ENCODE data around the gene C10orf67.

C10orf67 gene

DNA sequence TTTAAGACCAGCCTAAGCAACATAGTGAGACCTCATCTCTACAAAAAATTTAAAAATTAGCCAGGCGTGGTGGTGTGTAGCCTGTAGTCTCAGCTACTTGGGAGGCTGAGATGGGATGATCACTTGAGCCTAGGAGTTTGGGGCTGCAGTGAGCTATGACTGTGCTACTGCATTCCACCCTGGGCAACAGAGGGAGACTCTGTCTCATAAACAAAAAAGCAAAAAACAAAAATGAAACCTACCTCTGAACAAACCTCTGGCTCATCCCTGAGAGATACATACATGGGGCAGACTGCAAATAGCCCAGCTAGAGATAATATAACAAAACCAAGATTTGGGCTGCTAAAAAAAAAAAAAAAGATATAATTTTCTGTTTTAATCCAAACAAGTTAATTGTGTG, 19.5 kb downstream of the C10orf67 start:
- Histone ChIP-seq H3K4me3 (ENCODE audit: severe bottlenecking) (no peak overlapping the region), H3K36me3 (ENCODE audit: low read depth) (no peaks in the 10 kb centered on the region), H3K9me3 (ENCODE audit: severe bottlenecking) (no peaks in the 10 kb centered on the region), H3K27me3 (ENCODE audit: insufficient read depth, poor library complexity, severe bottlenecking) (no peaks in the 10 kb centered on the region), H3K27ac (ENCODE audit: poor library complexity, severe bottlenecking) (no peak overlapping the region), H3K4me1 (ENCODE audit: insufficient read depth, poor library complexity, severe bottlenecking) (peaks cover 9% of the 10 kb centered on the region)
- TF ChIP-seq, protein P1, sequence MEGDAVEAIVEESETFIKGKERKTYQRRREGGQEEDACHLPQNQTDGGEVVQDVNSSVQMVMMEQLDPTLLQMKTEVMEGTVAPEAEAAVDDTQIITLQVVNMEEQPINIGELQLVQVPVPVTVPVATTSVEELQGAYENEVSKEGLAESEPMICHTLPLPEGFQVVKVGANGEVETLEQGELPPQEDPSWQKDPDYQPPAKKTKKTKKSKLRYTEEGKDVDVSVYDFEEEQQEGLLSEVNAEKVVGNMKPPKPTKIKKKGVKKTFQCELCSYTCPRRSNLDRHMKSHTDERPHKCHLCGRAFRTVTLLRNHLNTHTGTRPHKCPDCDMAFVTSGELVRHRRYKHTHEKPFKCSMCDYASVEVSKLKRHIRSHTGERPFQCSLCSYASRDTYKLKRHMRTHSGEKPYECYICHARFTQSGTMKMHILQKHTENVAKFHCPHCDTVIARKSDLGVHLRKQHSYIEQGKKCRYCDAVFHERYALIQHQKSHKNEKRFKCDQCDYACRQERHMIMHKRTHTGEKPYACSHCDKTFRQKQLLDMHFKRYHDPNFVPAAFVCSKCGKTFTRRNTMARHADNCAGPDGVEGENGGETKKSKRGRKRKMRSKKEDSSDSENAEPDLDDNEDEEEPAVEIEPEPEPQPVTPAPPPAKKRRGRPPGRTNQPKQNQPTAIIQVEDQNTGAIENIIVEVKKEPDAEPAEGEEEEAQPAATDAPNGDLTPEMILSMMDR (IDR thresholded peaks at IDR 0.05; ENCODE audit: poor library complexity, severe bottlenecking), result peak; percentile 20
- no peak for DNase-seq (ENCODE audit: low spot score)
- ATAC-seq (ENCODE audit: low read depth), result no peak; the same call in 2 of the 3 replicates

DNA sequence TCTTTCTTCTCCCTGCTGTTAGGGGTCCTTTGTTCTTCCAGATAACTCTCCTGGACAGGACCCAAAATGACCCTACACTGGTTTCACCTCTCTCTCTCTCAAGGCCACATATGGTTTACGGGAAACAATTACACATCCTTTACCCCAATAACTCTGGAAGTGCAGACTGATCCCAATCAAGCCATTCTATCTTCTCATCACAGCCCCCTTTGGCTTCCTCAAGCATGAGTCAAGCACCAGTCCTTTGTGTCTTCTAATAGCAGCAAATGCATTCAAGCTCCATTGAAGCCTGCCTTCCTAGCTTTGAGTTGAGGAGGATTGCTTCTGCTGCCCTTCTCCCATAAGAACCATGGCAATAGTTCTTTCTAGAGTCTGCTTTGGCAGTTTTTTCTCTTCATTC, 20.2 kb downstream of the C10orf67 start:
- no peak for ATAC-seq (ENCODE audit: low read depth)
- no peaks in the 10 kb centered on the region for H3K9me3 ChIP-seq (ENCODE audit: severe bottlenecking)

DNA sequence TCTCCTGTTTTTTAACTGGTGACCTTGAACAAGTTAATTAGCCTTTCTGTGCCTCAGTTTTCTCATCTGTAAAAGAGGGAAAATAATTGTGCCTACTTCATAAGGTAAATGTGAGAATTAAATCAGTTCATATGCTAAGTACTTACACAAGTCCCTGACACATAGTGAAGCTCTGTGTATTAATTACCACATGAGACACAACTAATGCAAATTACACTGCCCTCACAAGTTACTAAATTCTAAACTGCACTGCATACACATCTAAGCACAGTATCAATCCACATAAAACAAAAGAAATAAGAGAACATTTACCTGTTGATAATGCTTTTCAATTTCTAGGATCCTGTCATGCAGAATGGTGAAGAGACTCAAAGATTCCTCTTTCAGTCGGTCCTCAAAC, 22.5 kb downstream of the C10orf67 start:
- no peak for ATAC-seq (ENCODE audit: low read depth)
- no peaks in the 10 kb centered on the region for H3K27me3 ChIP-seq (ENCODE audit: insufficient read depth, poor library complexity, severe bottlenecking)

More for the DNA sequence above, 20.2 kb downstream of the C10orf67 start:
- TF ChIP-seq, protein P1 (IDR thresholded peaks at IDR 0.05; ENCODE audit: poor library complexity, severe bottlenecking), result no peak
- Histone ChIP-seq H3K36me3 (ENCODE audit: low read depth) (no peaks in the 10 kb centered on the region), H3K27me3 (ENCODE audit: insufficient read depth, poor library complexity, severe bottlenecking) (no peaks in the 10 kb centered on the region), H3K27ac (ENCODE audit: poor library complexity, severe bottlenecking) (no peak overlapping the region), H3K4me1 (ENCODE audit: insufficient read depth, poor library complexity, severe bottlenecking) (peaks cover 9% of the 10 kb centered on the region), H3K4me3 (ENCODE audit: severe bottlenecking) (no peak overlapping the region)
- no peak for DNase-seq (ENCODE audit: low spot score)

DNA sequence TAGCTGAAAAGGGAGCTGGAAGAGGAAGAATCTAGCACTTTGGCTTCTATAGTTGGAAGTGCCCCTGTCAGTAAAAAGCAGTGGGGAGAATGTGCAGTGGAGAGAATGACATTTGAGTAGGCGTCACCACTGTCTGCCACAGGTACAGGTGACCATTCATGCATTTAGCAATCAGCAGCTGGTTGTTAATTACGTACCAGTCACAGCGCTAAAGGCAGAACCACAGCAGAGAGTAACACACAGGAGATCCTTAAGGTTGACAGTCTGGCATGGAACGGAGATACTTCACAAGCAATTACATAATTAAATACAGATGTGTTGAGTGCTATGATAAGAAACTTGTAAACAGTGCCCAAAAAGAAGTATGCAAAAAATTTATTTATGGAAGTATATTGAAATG, 24.8 kb downstream of the C10orf67 start:
- ATAC-seq (ENCODE audit: low read depth) (no peak), DNase-seq (ENCODE audit: low spot score) (no peak)

More for the DNA sequence above, 22.5 kb downstream of the C10orf67 start:
- DNase-seq (ENCODE audit: low spot score), result no peak
- no peaks in the 10 kb centered on the region for H3K36me3 ChIP-seq (ENCODE audit: low read depth)
- H3K4me3 ChIP-seq (ENCODE audit: severe bottlenecking), result no peak overlapping the region
- TF ChIP-seq, protein P1 (IDR thresholded peaks at IDR 0.05; ENCODE audit: poor library complexity, severe bottlenecking), result no peak
- no peaks in the 10 kb centered on the region for H3K9me3 ChIP-seq (ENCODE audit: severe bottlenecking)
- peaks cover 9% of the 10 kb centered on the region for H3K4me1 ChIP-seq (ENCODE audit: insufficient read depth, poor library complexity, severe bottlenecking)
- H3K27ac ChIP-seq (ENCODE audit: poor library complexity, severe bottlenecking), result no peak overlapping the region

DNA sequence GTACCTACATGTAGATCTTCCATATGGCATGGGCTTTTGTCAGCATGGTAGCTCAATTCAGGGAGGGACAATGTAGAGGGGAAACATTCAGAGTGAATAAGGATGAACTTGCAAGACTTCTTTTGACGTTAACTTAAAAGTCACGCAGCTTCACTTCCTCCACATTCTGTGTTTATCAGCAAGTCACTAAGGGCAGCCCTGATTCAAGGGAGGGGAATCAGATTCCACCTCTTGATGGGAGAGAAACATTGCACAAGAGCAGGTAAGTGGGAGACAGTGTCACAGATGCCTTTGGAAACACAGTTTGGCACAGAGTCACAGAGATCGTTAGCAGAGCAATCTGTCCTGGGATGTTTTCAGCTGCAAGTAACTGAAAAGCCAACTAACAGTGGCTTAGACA, 26.2 kb downstream of the C10orf67 start:
- H3K36me3 ChIP-seq (ENCODE audit: low read depth), result no peaks in the 10 kb centered on the region
- H3K4me3 ChIP-seq (ENCODE audit: severe bottlenecking), result no peak overlapping the region
- TF ChIP-seq, protein P1 (IDR thresholded peaks at IDR 0.05; ENCODE audit: poor library complexity, severe bottlenecking), result no peak
- no peak for DNase-seq (ENCODE audit: low spot score)
- H3K4me1 ChIP-seq (ENCODE audit: insufficient read depth, poor library complexity, severe bottlenecking), result peaks cover 8% of the 10 kb centered on the region
- no peak overlapping the region for H3K27ac ChIP-seq (ENCODE audit: poor library complexity, severe bottlenecking)
- no peak for ATAC-seq (ENCODE audit: low read depth)
- no peaks in the 10 kb centered on the region for H3K9me3 ChIP-seq (ENCODE audit: severe bottlenecking)
- no peaks in the 10 kb centered on the region for H3K27me3 ChIP-seq (ENCODE audit: insufficient read depth, poor library complexity, severe bottlenecking)

More for the DNA sequence above, 24.8 kb downstream of the C10orf67 start:
- Histone ChIP-seq H3K9me3 (ENCODE audit: severe bottlenecking) (no peaks in the 10 kb centered on the region), H3K4me1 (ENCODE audit: insufficient read depth, poor library complexity, severe bottlenecking) (peaks cover 5% of the 10 kb centered on the region), H3K36me3 (ENCODE audit: low read depth) (no peaks in the 10 kb centered on the region), H3K27ac (ENCODE audit: poor library complexity, severe bottlenecking) (no peak overlapping the region), H3K27me3 (ENCODE audit: insufficient read depth, poor library complexity, severe bottlenecking) (no peaks in the 10 kb centered on the region), H3K4me3 (ENCODE audit: severe bottlenecking) (no peak overlapping the region)
- TF ChIP-seq, protein P1 (IDR thresholded peaks at IDR 0.05; ENCODE audit: poor library complexity, severe bottlenecking), result no peak

Measured in RWPE2 (cell line).